ENCODE data around the gene TDRD5.

Gene TDRD5

GRCh38 chr1:179591592-179592580, at the start of gene TDRD5:
TDRD5 (plus strand) TSS chr1:179591832; CDS start chr1:179592616, 784 bp downstream.
- DNase-seq (ENCODE audit: low read depth in 2 of 2, low spot score in 1 of 2): no peak

DNA sequence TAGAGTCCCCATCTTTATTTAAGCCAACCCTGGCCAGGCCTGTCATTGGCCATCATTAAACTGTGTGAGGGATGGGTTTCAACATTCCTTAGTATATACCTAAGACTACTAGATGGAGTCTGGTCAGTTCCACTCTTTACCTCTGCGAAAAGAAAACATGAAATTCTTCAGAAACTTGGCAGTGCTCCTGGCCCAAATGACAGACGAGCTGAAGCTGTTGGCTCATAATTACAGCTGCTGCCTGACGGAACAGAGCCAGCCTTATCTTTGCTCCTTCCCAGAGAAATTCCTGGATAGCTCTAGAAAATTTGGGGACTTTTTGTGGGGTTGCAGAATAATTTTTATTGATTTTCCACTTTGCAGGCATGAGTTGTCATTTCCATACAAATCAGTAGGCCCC, 46.3 kb upstream of the TDRD5 start:
- no peak for DNase-seq (ENCODE audit: low read depth in 2 of 2, low spot score in 1 of 2)

DNA sequence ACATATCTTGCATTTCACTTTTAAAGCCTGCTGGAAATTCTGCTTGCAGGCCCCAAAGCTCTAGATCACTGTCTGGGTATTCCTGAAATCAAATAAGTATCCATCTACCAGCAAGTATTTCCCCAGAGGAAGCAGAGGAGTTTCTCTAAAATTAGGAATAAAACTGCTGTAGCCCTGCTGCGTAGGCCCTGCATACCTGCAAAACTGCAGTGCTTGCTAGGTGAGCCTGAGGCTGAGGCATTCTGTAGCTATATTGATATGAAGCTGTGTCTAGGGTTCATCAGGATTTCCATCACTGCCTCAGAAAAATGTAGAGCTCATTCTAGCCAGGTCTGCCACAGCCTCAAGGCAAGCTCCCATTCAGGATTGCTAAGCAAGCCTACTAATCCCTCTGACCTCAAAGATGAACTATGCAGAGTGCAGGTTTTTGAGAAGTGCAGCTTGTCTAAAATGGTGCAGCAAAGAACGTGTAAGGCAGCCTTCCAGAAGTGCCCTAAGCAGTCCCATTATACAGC, 44.6 kb upstream of the TDRD5 start:
- no peak for DNase-seq (ENCODE audit: low read depth in 2 of 2, low spot score in 1 of 2)

DNA sequence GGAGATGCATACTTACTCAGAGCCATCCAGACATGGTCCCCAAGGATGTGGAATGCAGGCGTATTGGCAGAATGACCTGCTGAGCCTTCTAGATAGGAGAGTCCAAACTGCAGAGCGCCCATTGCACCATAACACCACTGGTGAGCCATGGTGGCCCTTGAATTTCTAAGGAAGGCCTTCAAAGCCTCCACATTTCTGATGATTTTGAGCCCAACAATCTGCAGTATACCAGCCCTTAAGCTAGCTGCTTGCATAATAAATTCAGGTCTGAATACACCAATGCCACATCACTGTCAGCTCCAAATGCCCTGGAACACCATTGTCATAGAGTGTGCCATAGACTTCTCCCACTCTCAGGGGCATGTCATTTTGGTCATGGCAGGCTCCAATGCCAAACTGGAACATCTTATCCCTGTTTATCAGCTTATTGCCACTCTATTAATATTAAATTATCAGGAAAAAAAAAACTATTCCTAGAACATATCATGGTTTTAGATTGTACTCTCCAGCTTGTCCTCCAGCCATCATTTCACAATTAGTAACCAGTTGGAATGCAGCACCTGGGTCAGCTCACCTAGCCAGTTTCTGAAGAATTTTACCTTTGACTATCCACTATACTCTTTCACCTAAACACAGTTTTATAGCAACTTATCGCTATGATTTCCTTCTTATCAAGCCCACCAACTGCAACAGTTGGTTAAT, 42.8 kb upstream of the TDRD5 start:
- no peak for DNase-seq (ENCODE audit: low read depth in 2 of 2, low spot score in 1 of 2)

DNA sequence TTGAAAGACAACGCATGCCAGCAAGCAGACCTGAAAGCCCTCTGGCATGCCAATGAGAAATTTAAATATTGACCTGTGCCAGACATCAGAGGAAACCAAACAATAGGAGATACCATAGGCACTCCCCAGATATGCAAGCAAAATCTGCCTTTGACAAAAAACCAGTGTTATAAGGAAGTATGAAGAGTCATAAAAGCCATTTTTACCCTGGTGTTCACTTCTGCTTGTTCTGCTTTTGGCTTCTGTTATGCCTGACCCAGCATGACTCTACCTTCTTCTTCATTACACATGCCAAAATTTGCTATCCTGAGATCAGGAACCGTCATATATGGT, 42.3 kb upstream of the TDRD5 start:
- DNase-seq (ENCODE audit: low read depth in 2 of 2, low spot score in 1 of 2): no peak

GRCh38 chr1:179550746-179551682, 40.6 kb upstream of the TDRD5 start:
- no peak for DNase-seq (ENCODE audit: low read depth in 2 of 2, low spot score in 1 of 2)

GRCh38 chr1:179554427-179554826, 37.2 kb upstream of the TDRD5 start:
- no peak for DNase-seq (ENCODE audit: low read depth in 2 of 2, low spot score in 1 of 2)

DNA sequence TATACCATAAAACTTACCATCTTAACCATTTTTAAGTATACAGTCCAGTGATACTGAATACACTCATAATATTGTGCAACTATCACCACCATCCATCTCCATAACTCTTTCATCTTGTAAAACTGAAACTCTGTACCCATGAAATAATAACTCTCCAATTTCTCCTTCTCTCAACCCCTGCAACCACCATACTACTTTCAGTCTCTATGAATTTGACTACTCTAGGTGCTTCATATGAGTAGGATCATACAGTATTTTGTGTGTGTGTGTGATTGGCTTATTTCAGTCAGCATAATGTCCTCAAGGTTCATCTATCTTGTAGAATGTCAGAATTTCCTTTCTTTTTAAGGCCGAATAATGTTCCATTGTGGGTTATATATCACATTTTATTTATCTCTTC, 33.6 kb upstream of the TDRD5 start:
- no peak for DNase-seq (ENCODE audit: low read depth in 2 of 2, low spot score in 1 of 2)

DNA sequence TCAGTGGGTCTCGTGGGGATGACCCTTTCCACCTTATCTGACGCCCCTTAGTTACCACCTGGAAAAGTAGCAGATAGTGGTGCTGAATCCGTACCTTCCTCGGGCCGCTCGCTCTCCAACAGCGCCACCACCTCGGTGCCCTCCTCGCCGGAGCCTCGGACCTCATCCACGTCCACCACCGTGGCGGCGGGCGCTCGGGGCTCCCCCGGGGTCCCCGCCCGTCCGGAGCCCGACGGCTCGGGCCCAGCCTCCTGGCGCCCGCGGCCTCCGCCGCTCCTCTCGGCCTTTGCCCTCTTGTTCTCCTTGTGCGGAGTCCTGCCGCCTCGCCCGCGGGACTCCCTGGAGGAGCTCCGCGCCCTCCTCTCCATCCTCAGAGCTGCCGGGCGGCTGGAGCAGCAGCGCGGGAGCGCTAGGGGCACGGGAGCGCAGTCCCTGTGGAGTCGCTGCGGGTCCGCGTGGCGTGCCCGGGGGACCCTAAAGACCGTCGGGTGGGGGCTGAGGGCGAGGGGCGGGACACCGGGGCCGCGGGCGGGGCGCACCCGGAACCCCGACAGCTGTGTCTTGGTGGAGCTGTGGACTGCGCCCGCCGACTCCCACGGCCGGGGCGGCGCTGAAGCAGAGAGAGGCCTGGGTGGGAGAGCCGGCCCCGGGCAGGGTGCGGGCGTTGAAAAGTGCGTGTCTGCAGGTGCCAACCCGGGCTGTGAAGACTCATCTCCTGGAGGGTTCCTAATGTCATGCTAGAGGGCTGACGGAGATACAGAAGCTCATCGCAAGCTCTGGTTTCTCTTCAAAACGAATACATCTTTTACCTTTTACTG, 15.9 kb upstream of the TDRD5 start, which contains the start of gene NPHS2:
Gene NPHS2 (minus strand): TSS at position 452 of the 818 bp plus-strand sequence. CDS start 84 bp downstream, at position 368.
- DNase-seq (ENCODE audit: low read depth in 2 of 2, low spot score in 1 of 2): no peak

DNA sequence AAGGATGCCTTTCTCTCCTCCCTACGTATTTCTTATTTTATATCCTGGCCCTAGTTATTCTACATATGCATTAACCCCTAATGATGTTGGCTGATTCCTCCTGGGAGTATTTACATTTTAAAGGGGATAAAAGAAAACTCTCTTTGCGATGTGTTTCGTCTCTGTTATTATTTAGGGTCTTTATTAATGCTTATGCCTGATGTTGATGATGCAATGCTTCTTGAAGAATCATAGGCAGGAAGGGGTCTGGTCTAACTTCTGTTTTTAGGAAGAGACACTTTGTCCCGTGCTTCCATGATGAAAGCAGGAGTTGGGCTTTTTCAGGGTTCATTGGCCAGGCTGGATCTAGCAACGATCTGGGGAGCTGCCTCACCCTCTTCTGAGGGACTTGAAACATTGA, 15.1 kb upstream of the TDRD5 start:
- no peak for DNase-seq (ENCODE audit: low read depth in 2 of 2, low spot score in 1 of 2)

GRCh38 chr1:179583771-179584320, 7.8 kb upstream of the TDRD5 start:
- no peak for DNase-seq (ENCODE audit: low read depth in 2 of 2, low spot score in 1 of 2)

- no peak for DNase-seq (ENCODE audit: low read depth in 2 of 2, low spot score in 1 of 2)
Measured at GRCh38 chr1:179586107-179586823, 5.4 kb upstream of the TDRD5 start.

DNA sequence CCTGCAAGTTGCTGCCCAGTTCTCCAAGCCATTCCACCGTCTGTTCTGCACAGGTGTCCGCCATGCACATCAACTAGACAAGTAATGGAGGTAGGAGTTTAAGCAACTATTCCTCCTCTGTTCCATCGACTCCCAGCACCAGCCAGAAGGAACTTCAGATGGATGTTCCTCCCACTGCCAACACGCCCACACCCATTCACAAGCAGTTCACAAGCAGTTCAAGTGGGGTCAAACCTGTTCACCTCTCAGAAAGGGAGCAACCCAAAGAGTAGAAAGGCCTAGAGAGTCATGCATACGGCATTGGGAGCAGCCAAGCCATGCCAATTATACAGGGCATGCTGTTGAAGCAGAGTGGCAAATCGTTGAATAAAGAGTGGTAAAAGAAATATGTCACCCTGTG, 4.3 kb upstream of the TDRD5 start:
- no peak for DNase-seq (ENCODE audit: low read depth in 2 of 2, low spot score in 1 of 2)

GRCh38 chr1:179588425-179589024, 3.1 kb upstream of the TDRD5 start:
- no peak for DNase-seq (ENCODE audit: low read depth in 2 of 2, low spot score in 1 of 2)

- DNase-seq (ENCODE audit: low read depth in 2 of 2, low spot score in 1 of 2): no peak
Measured at GRCh38 chr1:179589509-179589908, 2.1 kb upstream of the TDRD5 start.

DNA sequence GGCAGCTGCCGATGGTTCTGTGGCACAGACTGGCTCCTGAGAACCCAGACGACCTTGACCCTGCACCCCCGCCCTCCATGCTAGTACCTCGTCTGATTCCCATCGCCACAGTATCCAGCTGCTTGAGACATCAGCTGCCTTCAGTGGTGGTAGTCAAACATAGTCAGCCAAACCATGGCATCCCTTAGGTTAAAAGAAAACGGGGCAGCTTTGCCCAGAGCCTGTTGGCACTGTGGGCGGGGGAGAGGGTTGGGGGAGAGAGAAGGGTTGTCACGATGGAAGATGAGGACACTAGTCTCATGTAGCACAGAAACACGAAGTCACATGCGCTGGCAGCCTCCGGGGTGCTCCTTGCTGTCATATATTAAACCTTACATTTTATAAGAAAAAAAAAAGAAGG, 961 bp upstream of the TDRD5 start:
- DNase-seq (ENCODE audit: low read depth in 2 of 2, low spot score in 1 of 2): no peak

GRCh38 chr1:179591253-179591591, 410 bp upstream of the TDRD5 start:
- no peak for DNase-seq (ENCODE audit: low read depth in 2 of 2, low spot score in 1 of 2)

- DNase-seq (ENCODE audit: low read depth in 2 of 2, low spot score in 1 of 2): no peak
Measured at GRCh38 chr1:179598631-179599030, 7.0 kb downstream of the TDRD5 start.
